T47D (cell line): ENCODE results near the gene DNAH12.

Source experiments
- DNase-seq, 2 experiments: peaks; one replicate each; pipeline versions ENCODE4 v3.0.0 to v3.0.0-alpha.2; 2011 to 2012; ENCODE audit warnings: low read depth in 1 of 2, low spot score in 1 of 2
- JUND ChIP-seq: IDR thresholded peaks from 2 replicates; pipeline ENCODE4 v1.6.1; 2012; ENCODE audit warnings: low read depth
- in situ Hi-C: cut with HindIII; loops from 2 replicates; pipeline ENCODE4 v1.10.0; 2016; ENCODE audit warnings: low sequenced_read_pairs, low pct_unique_long_range_greater_than_20kb

DNAH12 gene

GRCh38 chr3:57544181-57545125, at the start of gene DNAH12:
Gene DNAH12, minus strand, starts transcription at chr3:57544344. Its CDS starts 1,474 bp downstream, at chr3:57542870.
- in situ Hi-C loops = no loop called here
- DNase-seq = peak in 1 of 2 experiments; percentile 35
- TF ChIP-seq JUND = no peak

- in situ Hi-C loops = no loop called here
- no peak for DNase-seq
- no peak for TF ChIP-seq JUND
These were observed 48.2 kb upstream of the DNAH12 start for GRCh38 chr3:57592306-57592705.

GRCh38 chr3:57587905-57588304, 43.8 kb upstream of the DNAH12 start:
- no peak for TF ChIP-seq JUND
- DNase-seq = no peak
- in situ Hi-C loops = no loop called here

- no peak for DNase-seq
- no peak for TF ChIP-seq JUND
- in situ Hi-C loops = no loop called here
These were observed 42.6 kb upstream of the DNAH12 start for GRCh38 chr3:57586778-57587177.

- in situ Hi-C loops = no loop called here
- no peak for DNase-seq
- no peak for TF ChIP-seq JUND
These were observed 39.4 kb upstream of the DNAH12 start for GRCh38 chr3:57583544-57583943.

- in situ Hi-C loops = no loop called here
- DNase-seq = peak in 1 of 2 experiments; percentile 84
- no peak for TF ChIP-seq JUND
These were observed 38.5 kb upstream of the DNAH12 start for GRCh38 chr3:57582474-57583168.

GRCh38 chr3:57577801-57578200, 33.7 kb upstream of the DNAH12 start:
- in situ Hi-C loops = no loop called here
- no peak for TF ChIP-seq JUND
- no peak for DNase-seq

- no peak for TF ChIP-seq JUND
- in situ Hi-C loops = no loop called here
- DNase-seq = no peak
These were observed 32.0 kb upstream of the DNAH12 start for GRCh38 chr3:57575966-57576626.

- in situ Hi-C loops = no loop called here
These were observed 28.0 kb upstream of the DNAH12 start for GRCh38 chr3:57572096-57572495.

GRCh38 chr3:57570878-57571277, 26.7 kb upstream of the DNAH12 start:
- in situ Hi-C loops = no loop called here
- no peak for DNase-seq
- no peak for TF ChIP-seq JUND

More at GRCh38 chr3:57572096-57572495, 28.0 kb upstream of the DNAH12 start:
- no peak for TF ChIP-seq JUND
- DNase-seq = no peak

- DNase-seq = no peak
- TF ChIP-seq JUND = no peak
- in situ Hi-C loops = no loop called here
These were observed 25.8 kb upstream of the DNAH12 start for GRCh38 chr3:57569859-57570450.

- in situ Hi-C loops = no loop called here
- no peak for DNase-seq
- TF ChIP-seq JUND = no peak
These were observed 15.4 kb upstream of the DNAH12 start for GRCh38 chr3:57559526-57559925.

GRCh38 chr3:57557085-57557537, 13.0 kb upstream of the DNAH12 start:
- peak in 1 of 2 experiments; percentile 11 for DNase-seq
- in situ Hi-C loops = no loop called here
- no peak for TF ChIP-seq JUND
